Measurements from ENCODE around the gene OR10D3. TPM values are rescaled to one million over a fixed set of nuclear protein-coding genes. Genes with fewer than 3 reads are reported as not detected.

The OR10D3 gene
- total and polyA plus RNA-seq, 2 of the 13 experiments (the other 11 are each of a cell fraction or from before 2014, with no cell fraction given): not detected

DNA sequence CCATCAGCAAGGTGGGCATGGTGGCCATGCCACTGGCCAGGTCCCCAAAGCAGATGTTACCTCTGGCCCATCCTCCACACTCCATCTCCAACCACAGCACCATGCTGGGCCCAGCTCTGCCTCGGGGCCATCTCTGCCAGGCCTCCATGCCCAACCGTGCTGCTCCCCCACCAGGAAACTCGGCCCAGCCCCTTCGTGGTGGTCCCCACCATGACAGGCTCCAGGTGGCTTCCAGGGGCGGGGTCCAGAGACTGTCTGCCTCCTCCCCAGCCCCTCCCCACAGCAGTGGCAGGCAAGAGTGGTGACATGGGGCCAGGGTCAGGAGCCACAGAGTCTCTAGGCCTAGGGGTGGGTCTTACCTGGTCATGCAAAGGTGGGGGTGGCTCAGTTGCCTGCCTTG lies 27.3 kb downstream of the OR10D3 start:
- no peaks in the 10 kb centered on the region for H4K20me1 ChIP-seq (ENCODE audit: insufficient read depth, low read length)
- no peaks in the 10 kb centered on the region; a peak in 1 of 5 replicates for H3K27me3 ChIP-seq (ENCODE audit: control insufficient read depth in 1 of 2, insufficient read depth in 2 of 2, low read length in 2 of 2)
- BruUV-seq (replicated peaks): no TSS peak
- H3K4me3 ChIP-seq (replicated peaks in 1 of 3; ENCODE audit: insufficient read depth in 1 of 3, low read depth in 2 of 3, low read length in 3 of 3): no peak overlapping the region
- POLR2A ChIA-PET: no interaction called here
- in situ Hi-C loops (cut with HindIII; ENCODE audit: extremely low pct_ligation_motif_present, low pct_unique_long_range_greater_than_20kb) (no loop called here), intact Hi-C loops (cut with micrococcal nuclease; ENCODE audit: unreplicated experiment) (no loop called here)
- WGBS (ENCODE audit: low lambda C conversion rate): no CpG with 5 or more reads among the region's 5 CpGs
- no peak for DNase-seq (ENCODE audit: low spot score)
- no peak overlapping the region for H3K9ac ChIP-seq (ENCODE audit: insufficient read depth, low read depth, low read length)
- H3K9me3 ChIP-seq (ENCODE audit: low read length): no peaks in the 10 kb centered on the region
- H3K4me2 ChIP-seq (ENCODE audit: low read depth, low read length): no peak overlapping the region
- no peaks in the 10 kb centered on the region for H3K79me2 ChIP-seq (ENCODE audit: insufficient read depth, low read length)
- no peaks in the 10 kb centered on the region for H3K4me1 ChIP-seq (ENCODE audit: insufficient read depth, low read length)
- TF ChIP-seq ZNF605 (CRISPR knock-in tag; IDR thresholded peaks at IDR 0.05) (no peak), NFYC (CRISPR knock-in tag; IDR thresholded peaks at IDR 0.05) (no peak), EP300 (IDR thresholded peaks at IDR 0.05; ENCODE audit: low read depth in 2 of 2, low read length in 2 of 2) (no peak), EP300 (CRISPR knock-in tag; IDR thresholded peaks at IDR 0.05; ENCODE audit: borderline replicate concordance) (no peak), FOXK1 (CRISPR knock-in tag; IDR thresholded peaks at IDR 0.05; ENCODE audit: borderline replicate concordance, low read depth) (no peak), ZNF292 (CRISPR knock-in tag; IDR thresholded peaks at IDR 0.05; ENCODE audit: borderline replicate concordance, low read depth) (no peak)
- no peak for ATAC-seq
- H2AFZ ChIP-seq (ENCODE audit: low read length): no peak overlapping the region
- CTCF ChIA-PET (ENCODE audit: low intra/inter-chr PET ratio, low total read pairs): no interaction called here
- H3K36me3 ChIP-seq (replicated peaks in 1 of 2; ENCODE audit: control insufficient read depth in 1 of 2, insufficient read depth in 2 of 2, low read length in 2 of 2): no peaks in the 10 kb centered on the region
- H3K27ac ChIP-seq (ENCODE audit: extremely low read length, insufficient read depth, low read length): no peak overlapping the region
- FAIRE-seq: no peak

DNA sequence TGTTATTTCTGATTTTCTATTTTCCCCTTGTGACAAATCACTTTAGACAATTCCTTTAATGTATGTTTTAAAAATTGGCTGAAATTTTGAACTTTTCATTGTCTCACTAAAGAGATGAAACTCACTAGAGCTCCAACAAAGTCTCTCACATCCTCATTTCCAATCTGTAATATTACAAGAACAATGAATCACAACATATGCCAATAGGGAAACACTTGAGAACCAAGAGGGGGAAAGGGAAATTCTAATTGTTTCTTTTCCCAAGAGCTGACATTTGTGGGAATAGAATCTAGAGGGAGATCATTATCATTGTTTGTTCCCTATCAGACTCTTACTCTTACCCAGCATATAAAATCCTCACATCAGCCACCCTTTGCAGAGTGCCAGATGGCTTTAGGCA lies 28.2 kb downstream of the OR10D3 start:
- no peaks in the 10 kb centered on the region for H3K4me1 ChIP-seq (ENCODE audit: insufficient read depth, low read length)
- no peak overlapping the region for H2AFZ ChIP-seq (ENCODE audit: low read length)
- POLR2A ChIA-PET: no interaction called here
- intact Hi-C loops (cut with micrococcal nuclease; ENCODE audit: unreplicated experiment): no loop called here
- no peaks in the 10 kb centered on the region; a peak in 1 of 5 replicates for H3K27me3 ChIP-seq (ENCODE audit: control insufficient read depth in 1 of 2, insufficient read depth in 2 of 2, low read length in 2 of 2)
- FAIRE-seq (no peak), ATAC-seq (no peak), DNase-seq (ENCODE audit: low spot score) (no peak)
- BruUV-seq (replicated peaks): no TSS peak
- H3K36me3 ChIP-seq (replicated peaks in 1 of 2; ENCODE audit: control insufficient read depth in 1 of 2, insufficient read depth in 2 of 2, low read length in 2 of 2): no peaks in the 10 kb centered on the region
- no peaks in the 10 kb centered on the region for H4K20me1 ChIP-seq (ENCODE audit: insufficient read depth, low read length)
- no peak overlapping the region for H3K4me2 ChIP-seq (ENCODE audit: low read depth, low read length)
- CTCF ChIA-PET (ENCODE audit: low intra/inter-chr PET ratio, low total read pairs): no interaction called here
- H3K9ac ChIP-seq (ENCODE audit: insufficient read depth, low read depth, low read length): no peak overlapping the region
- in situ Hi-C loops (cut with HindIII; ENCODE audit: extremely low pct_ligation_motif_present, low pct_unique_long_range_greater_than_20kb): no loop called here
- no peaks in the 10 kb centered on the region for H3K79me2 ChIP-seq (ENCODE audit: insufficient read depth, low read length)
- no peak overlapping the region for H3K27ac ChIP-seq (ENCODE audit: extremely low read length, insufficient read depth, low read length)
- H3K9me3 ChIP-seq (ENCODE audit: low read length): no peaks in the 10 kb centered on the region
- TF ChIP-seq, protein P1, sequence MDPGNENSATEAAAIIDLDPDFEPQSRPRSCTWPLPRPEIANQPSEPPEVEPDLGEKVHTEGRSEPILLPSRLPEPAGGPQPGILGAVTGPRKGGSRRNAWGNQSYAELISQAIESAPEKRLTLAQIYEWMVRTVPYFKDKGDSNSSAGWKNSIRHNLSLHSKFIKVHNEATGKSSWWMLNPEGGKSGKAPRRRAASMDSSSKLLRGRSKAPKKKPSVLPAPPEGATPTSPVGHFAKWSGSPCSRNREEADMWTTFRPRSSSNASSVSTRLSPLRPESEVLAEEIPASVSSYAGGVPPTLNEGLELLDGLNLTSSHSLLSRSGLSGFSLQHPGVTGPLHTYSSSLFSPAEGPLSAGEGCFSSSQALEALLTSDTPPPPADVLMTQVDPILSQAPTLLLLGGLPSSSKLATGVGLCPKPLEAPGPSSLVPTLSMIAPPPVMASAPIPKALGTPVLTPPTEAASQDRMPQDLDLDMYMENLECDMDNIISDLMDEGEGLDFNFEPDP (CRISPR knock-in tag; conservative IDR thresholded peaks at IDR 0.05): no peak
- TF ChIP-seq RAD21 (CRISPR knock-in tag; IDR thresholded peaks at IDR 0.05): no peak
- no peak for TF ChIP-seq ZNF329 (CRISPR knock-in tag; IDR thresholded peaks at IDR 0.05; ENCODE audit: low read depth)
- no peak for TF ChIP-seq ZBTB7A (CRISPR knock-in tag; IDR thresholded peaks at IDR 0.05)
- no peak for TF ChIP-seq NR2C2 (CRISPR knock-in tag; IDR thresholded peaks at IDR 0.05; ENCODE audit: borderline replicate concordance)
- H3K4me3 ChIP-seq (replicated peaks in 1 of 3; ENCODE audit: insufficient read depth in 1 of 3, low read depth in 2 of 3, low read length in 3 of 3): no peak overlapping the region

Measured in HepG2 (cell line).